Uterus (tissue), 4 donors: ENCODE data around the gene SMAP1. TPM values are rescaled to one million over a fixed set of nuclear protein-coding genes. Genes with fewer than 3 reads are reported as not detected.

Experiments used
- DNase-seq, 2 donors: peaks; one replicate each; pipeline ENCODE4 v3.0.0-alpha.2; 2019 to 2020
- H3K27ac ChIP-seq, 2 donors: fragments of 200-600 bp; sonication (generic); 1 replicate in 1 of 2; 2 replicates in 1 of 2; pipeline ENCODE4 v1.5.1; 2016 to 2018
- H3K27me3 ChIP-seq, 2 donors: fragments of 200-600 bp; sonication (generic); one replicate each; pipeline ENCODE4 v1.5.1; 2018 to 2019; ENCODE audit warnings: control low read depth in 1 of 2
- H3K36me3 ChIP-seq, 2 donors: fragments of 200-600 bp; sonication (generic); one replicate each; pipeline ENCODE4 v1.5.1; 2019; ENCODE audit warnings: control low read depth in 1 of 2
- H3K4me1 ChIP-seq, 2 donors: fragments of 200-600 bp; sonication (generic); one replicate each; pipeline ENCODE4 v1.5.1; 2018 to 2019; ENCODE audit warnings: control low read depth in 1 of 2
- H3K4me3 ChIP-seq, 2 donors: fragments of 200-600 bp; sonication (generic); 1 replicate in 1 of 2; 2 replicates in 1 of 2; pipeline ENCODE4 v1.5.1; 2018 to 2019; ENCODE audit warnings: mild to moderate bottlenecking in 1 of 2
- H3K9me3 ChIP-seq, 2 donors: fragments of 200-600 bp; sonication (generic); one replicate each; pipeline ENCODE4 v1.5.1; 2019; ENCODE audit warnings: control low read depth in 1 of 2
- POLR2A ChIP-seq, 2 donors: fragments of 450-650 bp; IDR thresholded peaks; one replicate each; pipeline ENCODE4 v1.6.1; 2016; ENCODE audit warnings: antibody characterized with exemption in 2 of 2, mild to moderate bottlenecking in 1 of 2, moderate library complexity in 1 of 2
- intact Hi-C: fragments of 100-400 bp; cut with DNase I; formaldehyde crosslinking; loops from one replicate; pipeline ENCODE4 v1.15.1; 2023; ENCODE audit warnings: low total_unique reads
- total RNA-seq, 4 donors: library from RNA; depleted of rRNA in 3 of 4; stranded (reverse); fragments of >200 nt in 3 of 4; gene quantifications; one replicate each; pipeline versions ENCODE4 v1.1.0 to v1.2.4, GENCODE V29; 2014 to 2023
- TF ChIP-seq, protein P1 (sequence below), 4 experiments: fragments of 200-600 bp in 2 of 4; fragments of 450-650 bp in 2 of 4; sonication (generic) in 2 of 4; IDR thresholded peaks; one replicate each; pipeline ENCODE4 v1.5.1; 2016 to 2019; ENCODE audit warnings: antibody characterized with exemption in 4 of 4, mild to moderate bottlenecking in 2 of 4, moderate library complexity in 1 of 4
- donor health status: DM: yes; HTN: yes; CAD: no.

The SMAP1 gene
- total RNA-seq, 4 donors from 2014 or later, result 14.1 to 27.4 (median 22.7) TPM

DNA sequence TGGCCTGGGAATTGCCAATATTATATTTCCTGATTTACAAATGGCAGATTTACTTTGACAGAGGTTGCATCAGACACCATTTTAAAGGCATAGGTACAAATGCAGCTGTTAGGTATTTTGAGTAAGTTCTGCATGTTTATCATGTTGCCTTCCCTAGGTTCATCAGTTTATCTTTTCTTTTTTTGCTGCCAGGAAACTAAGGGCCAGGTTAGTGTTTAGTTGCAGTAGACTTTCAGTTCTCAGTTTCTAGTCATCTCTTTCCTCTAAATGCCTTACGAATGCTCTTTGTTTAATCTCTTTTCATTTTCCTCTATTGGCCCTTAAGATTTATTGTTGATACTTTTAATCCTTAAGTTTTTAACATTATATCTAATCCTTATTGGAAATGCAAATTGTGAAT is 129.9 kb downstream of the SMAP1 start:
- no peaks in the 10 kb centered on the region for H3K27me3 ChIP-seq
- intact Hi-C loops, result no loop called here
- H3K36me3 ChIP-seq, result no peaks in the 10 kb centered on the region
- DNase-seq, result no peak
- no peak overlapping the region for H3K27ac ChIP-seq
- no peak overlapping the region for H3K4me3 ChIP-seq
- H3K4me1 ChIP-seq, result no peaks in the 10 kb centered on the region
- no peaks in the 10 kb centered on the region for H3K9me3 ChIP-seq
- TF ChIP-seq POLR2A (IDR thresholded peaks at IDR 0.05), result no peak
- TF ChIP-seq, protein P1, sequence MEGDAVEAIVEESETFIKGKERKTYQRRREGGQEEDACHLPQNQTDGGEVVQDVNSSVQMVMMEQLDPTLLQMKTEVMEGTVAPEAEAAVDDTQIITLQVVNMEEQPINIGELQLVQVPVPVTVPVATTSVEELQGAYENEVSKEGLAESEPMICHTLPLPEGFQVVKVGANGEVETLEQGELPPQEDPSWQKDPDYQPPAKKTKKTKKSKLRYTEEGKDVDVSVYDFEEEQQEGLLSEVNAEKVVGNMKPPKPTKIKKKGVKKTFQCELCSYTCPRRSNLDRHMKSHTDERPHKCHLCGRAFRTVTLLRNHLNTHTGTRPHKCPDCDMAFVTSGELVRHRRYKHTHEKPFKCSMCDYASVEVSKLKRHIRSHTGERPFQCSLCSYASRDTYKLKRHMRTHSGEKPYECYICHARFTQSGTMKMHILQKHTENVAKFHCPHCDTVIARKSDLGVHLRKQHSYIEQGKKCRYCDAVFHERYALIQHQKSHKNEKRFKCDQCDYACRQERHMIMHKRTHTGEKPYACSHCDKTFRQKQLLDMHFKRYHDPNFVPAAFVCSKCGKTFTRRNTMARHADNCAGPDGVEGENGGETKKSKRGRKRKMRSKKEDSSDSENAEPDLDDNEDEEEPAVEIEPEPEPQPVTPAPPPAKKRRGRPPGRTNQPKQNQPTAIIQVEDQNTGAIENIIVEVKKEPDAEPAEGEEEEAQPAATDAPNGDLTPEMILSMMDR (IDR thresholded peaks at IDR 0.05), result no peak

DNA sequence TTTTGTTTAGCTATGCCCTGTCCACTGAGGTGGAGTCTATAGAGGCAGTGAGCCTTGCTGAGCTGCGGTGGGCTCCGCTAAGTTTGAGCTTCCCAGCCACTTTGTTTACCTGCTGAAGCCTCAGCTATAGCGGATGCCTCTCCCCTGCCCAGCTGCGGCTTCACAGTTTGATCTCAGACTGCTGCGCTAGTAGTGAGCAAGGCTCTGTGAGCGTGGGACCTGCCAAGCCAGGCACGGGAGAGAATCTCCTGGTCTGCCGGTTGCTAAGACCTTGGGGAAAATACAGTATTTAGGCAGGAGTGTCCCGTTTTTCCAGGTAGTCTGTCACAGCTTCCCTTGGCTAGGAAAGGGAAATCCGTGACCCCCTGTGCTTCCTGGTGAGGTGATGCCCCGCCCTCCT is 138.4 kb downstream of the SMAP1 start:
- H3K36me3 ChIP-seq, result no peaks in the 10 kb centered on the region
- DNase-seq, result no peak
- H3K27ac ChIP-seq, result no peak overlapping the region
- no peak overlapping the region for H3K4me3 ChIP-seq
- H3K4me1 ChIP-seq, result no peaks in the 10 kb centered on the region
- H3K9me3 ChIP-seq, result no peaks in the 10 kb centered on the region
- TF ChIP-seq, protein P1 (IDR thresholded peaks at IDR 0.05), result no peak
- TF ChIP-seq POLR2A (IDR thresholded peaks at IDR 0.05), result no peak
- intact Hi-C loops, result no loop called here
- no peaks in the 10 kb centered on the region for H3K27me3 ChIP-seq

GRCh38 chr6:70811788-70812187 is 144.1 kb downstream of the SMAP1 start:
- no peaks in the 10 kb centered on the region for H3K27me3 ChIP-seq
- H3K9me3 ChIP-seq, result no peaks in the 10 kb centered on the region
- no peak for DNase-seq
- no peak for TF ChIP-seq POLR2A (IDR thresholded peaks at IDR 0.05)
- TF ChIP-seq, protein P1 (IDR thresholded peaks at IDR 0.05), result no peak
- H3K27ac ChIP-seq, result no peak overlapping the region
- H3K4me3 ChIP-seq, result no peak overlapping the region
- no peaks in the 10 kb centered on the region for H3K36me3 ChIP-seq
- intact Hi-C loops, result no loop called here
- H3K4me1 ChIP-seq, result no peaks in the 10 kb centered on the region

DNA sequence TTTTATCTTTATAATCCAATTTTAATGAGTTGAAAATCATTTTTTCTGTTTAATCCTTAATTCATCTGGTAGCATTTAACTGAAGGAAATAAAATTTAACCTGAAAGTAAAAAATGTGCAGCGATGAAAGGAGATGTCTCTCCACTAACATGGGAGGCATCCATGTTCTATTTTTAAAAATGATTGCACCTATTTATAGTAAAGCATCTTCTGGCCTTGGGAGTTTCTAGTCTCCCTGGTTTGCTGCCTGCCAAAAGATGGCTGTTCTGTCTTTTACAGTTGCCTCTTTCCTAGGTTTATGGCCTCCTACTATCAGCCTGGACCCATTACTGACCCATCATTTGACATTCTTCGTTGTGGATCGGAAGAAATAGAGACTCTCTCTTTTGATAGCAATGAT is 146.2 kb downstream of the SMAP1 start:
- Histone ChIP-seq H3K27me3 (no peaks in the 10 kb centered on the region), H3K4me1 (no peaks in the 10 kb centered on the region), H3K4me3 (no peak overlapping the region), H3K36me3 (no peaks in the 10 kb centered on the region), H3K27ac (no peak overlapping the region), H3K9me3 (no peaks in the 10 kb centered on the region)
- TF ChIP-seq, protein P1 (IDR thresholded peaks at IDR 0.05), result no peak
- no peak for TF ChIP-seq POLR2A (IDR thresholded peaks at IDR 0.05)
- intact Hi-C loops, result no loop called here
- DNase-seq, result no peak

- Histone ChIP-seq H3K27ac (no peak overlapping the region), H3K4me3 (no peak overlapping the region), H3K27me3 (no peaks in the 10 kb centered on the region), H3K36me3 (no peaks in the 10 kb centered on the region), H3K9me3 (no peaks in the 10 kb centered on the region), H3K4me1 (no peaks in the 10 kb centered on the region)
- no peak for DNase-seq
- intact Hi-C loops, result no loop called here
- no peak for TF ChIP-seq POLR2A (IDR thresholded peaks at IDR 0.05)
- TF ChIP-seq, protein P1 (IDR thresholded peaks at IDR 0.05), result no peak
These were observed 152.0 kb downstream of the SMAP1 start for GRCh38 chr6:70819646-70820045.
